DMS114 treated with DMSO at 0.1 percent for 48 hours (cell line): ENCODE measurements around the gene SLC12A1.

Source experiments
- DNase-seq: peaks from one replicate; lab custom pipeline; 2025; ENCODE audit not compliant: unreplicated experiment; lab: John Stamatoyannopoulos, UW

The SLC12A1 gene

DNA sequence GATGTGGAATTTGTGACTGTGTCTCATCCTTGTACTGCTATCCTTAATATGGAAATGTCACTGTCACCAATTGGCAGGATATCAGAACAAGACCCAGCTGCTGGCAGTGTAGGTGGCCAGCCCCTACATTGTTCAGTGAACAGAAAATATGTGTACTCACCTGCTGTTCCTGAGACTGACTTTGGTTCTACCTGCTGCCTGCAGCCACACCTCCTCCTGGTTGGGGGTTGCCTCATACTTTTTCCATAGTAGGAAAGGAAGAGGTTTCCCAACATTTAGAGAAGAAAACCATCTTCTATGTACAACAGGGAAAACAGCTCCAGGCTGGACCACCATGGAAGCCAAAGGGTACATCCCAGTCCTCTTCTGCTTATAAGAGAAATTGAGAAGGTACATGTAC is 35.9 kb downstream of the SLC12A1 start:
- DNase-seq, result no peak

DNA sequence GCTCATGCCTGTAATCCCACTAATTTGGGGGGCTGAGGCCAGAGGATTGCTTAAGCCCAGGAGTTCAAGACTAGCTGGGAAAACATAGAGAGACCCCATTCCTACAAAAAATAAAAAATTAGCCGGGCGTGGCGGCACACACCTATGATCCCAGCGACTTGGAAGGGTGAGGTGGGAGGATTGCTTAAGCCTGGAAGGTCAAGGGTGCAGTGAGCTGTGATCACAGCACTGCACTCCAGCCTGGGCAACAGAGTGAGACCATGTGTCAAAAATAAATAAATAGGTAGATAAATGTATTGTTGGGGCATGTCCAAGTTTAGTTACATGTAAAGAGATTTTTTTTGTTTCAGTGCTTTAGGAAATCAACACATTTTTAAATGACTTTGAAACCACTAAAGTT is 36.4 kb downstream of the SLC12A1 start:
- no peak for DNase-seq

GRCh38 chr15:48244921-48245320 is 38.8 kb downstream of the SLC12A1 start:
- no peak for DNase-seq

- no peak for DNase-seq
These were observed 42.3 kb downstream of the SLC12A1 start for GRCh38 chr15:48248414-48248813.

DNA sequence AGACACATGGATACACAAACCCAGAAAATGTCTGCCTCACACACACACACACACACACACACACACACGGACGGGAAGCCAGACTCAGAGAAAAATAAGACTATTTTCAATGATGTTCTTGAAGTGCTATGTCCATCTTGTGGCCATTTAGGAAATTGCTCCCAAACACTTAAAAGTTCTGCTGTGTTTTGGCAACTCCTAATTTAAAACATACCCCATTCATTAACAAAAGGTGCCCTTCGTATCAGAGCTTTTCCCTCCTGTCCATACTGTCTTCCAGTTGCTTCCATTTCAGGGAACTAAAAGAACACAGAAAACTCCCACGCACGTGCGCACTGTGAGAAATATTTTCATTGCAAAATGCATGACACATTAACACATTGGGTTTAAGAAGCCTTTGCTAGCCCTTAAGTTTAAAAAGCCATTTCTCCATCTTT is 44.6 kb downstream of the SLC12A1 start:
- peak; percentile 65 for DNase-seq

DNA sequence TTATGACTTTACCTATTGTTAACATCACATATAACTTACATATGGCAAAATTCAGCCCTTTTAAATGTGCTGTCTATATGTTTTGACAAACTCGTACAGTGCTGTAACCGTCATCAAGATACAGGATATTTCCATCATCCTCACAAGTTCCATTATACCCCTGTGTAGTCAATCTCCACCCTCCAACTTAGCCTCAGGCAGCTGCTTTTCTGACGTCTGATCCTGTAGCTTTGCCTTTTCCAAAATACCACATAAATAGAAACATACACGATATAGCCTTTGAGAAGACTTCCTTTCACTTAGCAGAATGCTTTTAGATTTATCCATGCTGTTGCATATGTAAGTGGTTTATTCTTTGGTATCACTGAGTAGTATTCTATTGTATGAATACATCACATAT is 47.1 kb downstream of the SLC12A1 start:
- no peak for DNase-seq

- no peak for DNase-seq
These were observed 59.0 kb downstream of the SLC12A1 start for GRCh38 chr15:48265135-48265534.

GRCh38 chr15:48266024-48266689 is 60.1 kb downstream of the SLC12A1 start:
- no peak for DNase-seq

GRCh38 chr15:48267766-48268165 is 61.7 kb downstream of the SLC12A1 start:
- no peak for DNase-seq

DNA sequence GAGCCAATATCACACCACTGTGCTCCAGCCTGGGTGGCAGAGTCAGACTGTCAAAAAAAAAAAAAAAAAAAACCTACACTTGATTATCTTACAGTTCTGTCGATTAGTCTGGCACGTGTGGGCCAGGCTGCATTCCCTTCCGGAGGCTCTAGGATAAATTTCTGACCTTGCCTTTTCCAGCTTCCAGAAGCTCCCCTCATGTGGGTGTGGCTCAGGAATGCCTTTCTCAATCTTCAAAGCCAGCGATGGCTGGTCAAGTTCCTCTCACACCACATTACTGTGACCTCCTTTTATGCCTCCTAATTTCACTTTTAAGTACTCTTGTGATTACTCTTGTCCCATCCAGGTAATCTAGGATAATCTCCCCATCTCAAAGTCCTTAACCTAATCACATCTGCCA is 66.9 kb downstream of the SLC12A1 start:
- no peak for DNase-seq

- no peak for DNase-seq
These were observed 72.6 kb downstream of the SLC12A1 start for GRCh38 chr15:48278666-48279065.

GRCh38 chr15:48279608-48280007 is 73.5 kb downstream of the SLC12A1 start:
- no peak for DNase-seq

DNA sequence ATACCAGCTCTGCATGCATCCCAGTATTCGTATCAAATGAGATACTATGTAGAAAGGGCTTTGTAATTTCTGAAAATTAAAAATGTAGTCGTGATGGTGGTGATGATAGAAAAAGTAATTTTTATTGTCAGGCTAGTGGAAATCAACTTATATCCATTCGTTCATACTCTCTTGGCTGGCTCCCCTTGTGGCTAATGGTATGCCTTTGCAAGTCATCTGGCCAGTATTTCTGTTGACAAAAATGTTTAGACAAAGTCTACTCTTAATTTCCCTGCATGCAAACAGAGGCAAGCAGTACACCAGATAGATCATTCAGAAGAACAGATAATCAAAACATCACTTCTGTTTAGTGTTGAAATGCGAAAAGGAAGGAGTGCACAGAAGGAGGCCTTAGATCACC is 75.6 kb downstream of the SLC12A1 start:
- no peak for DNase-seq

DNA sequence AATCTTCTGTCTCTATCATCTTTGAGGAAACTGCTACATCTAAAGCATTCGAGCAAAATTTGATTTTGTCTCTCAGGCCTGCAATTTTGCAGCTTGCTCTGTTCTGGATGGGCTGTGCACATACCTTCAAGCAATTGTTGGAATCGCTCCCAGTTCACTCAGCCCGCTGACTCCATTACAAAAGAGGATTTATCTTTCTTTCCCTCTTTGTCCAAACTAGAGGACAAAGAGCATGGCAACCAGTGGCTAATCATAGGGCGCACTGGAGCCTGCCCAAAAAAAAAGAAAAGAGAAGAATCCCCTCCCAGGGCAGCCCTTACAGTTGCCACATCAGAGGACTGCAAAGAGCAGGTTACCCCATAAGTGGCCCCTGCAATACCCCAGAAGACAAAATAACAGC is 76.1 kb downstream of the SLC12A1 start:
- DNase-seq, result no peak

DNA sequence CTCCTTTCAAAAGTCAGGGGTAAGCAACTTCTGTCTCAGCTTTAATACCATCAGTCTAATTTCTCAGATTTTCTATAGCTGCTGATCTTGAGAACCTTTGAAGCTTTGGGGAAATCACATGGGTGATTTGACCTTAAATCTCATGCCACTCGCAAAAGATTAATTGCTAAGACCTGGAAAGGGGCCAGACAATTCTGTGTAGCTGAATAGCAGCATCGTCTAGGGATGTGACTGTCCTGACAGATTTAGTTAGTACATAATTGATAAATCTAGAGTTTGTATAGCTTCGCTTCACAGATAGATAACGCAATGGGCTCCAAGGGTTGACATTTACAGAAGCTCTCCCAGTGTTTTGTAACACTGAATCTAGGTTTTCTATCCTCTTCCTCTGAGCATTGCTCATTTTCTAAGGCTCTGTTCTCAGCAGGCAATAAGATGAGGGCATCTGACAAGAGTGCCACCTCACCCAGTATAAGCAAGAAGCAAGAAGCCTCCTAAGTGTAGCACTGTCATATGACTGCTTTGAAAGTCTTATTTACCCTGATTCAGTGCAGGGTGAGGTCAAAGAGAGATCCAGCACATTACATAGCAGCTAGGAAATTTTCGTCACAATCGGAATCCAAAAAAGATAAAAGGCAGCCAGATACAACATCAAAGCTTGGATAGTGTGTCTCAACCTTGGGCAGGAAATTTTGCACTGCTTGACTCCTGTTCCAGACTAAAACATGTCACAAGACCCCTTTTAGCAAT is 77.5 kb downstream of the SLC12A1 start:
- DNase-seq, result no peak

DNA sequence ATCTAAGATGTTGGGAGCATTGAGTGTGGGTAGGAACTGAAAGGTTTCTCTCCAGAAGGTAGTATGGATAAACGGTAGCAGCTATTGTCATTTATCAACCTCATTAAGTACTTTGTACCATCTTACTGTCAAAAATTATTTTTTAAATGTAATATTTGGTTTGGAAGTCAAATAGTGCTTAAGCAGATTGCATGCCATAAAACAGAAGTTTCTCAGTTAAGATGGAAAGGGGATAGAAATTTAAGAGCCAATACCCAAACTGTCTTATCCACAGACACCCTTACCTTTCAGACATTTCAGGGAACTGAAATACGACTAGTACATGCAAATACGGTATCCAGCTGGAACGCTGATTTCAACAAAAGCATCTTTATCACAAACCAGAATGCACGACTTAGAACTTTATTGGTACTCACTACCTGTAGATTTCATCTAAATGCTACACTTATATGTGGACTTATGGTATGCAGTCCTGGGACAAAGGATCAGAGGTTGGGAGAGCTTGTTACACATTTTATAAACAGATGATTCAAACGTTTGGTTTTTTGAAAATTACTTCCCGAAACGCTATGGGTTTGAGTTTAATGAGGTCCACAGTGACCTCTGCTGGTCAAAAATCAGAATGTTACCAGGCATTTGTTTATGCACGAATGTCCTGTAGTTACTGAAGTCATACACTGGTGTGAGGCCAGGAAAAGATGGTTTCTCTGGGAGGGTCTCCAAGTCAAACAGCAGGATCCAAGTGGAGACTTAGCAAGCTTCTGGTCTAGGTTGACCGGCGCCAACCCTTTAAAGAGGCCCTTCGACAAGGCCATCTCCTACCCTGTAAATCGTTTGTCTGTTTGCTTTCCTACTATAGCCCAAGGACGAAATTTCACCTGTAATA is 79.5 kb downstream of the SLC12A1 start:
- DNase-seq, result peak; percentile 68

- no peak for DNase-seq
These were observed 83.5 kb downstream of the SLC12A1 start for GRCh38 chr15:48289628-48290027.

GRCh38 chr15:48292458-48292857 is 86.4 kb downstream of the SLC12A1 start:
- no peak for DNase-seq

DNA sequence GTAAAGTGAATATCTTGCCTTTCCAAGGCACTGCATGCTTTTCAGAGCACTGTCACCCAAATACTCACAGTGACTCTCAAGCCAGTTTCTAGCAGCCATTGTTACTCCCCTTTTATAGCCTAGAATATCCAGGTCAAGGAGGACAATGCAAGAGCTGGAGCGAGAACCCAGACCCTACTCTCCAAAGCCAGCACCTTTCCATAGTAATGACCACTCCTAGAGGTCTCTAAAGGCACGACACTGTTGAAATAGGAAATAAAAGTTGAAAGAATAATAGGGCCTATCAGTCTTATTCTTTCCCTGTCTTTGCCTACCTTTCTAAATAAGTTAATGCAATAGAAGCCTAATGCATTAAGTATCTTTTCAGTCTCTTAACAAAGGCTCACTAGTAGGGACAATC is 91.6 kb downstream of the SLC12A1 start:
- DNase-seq, result no peak

DNA sequence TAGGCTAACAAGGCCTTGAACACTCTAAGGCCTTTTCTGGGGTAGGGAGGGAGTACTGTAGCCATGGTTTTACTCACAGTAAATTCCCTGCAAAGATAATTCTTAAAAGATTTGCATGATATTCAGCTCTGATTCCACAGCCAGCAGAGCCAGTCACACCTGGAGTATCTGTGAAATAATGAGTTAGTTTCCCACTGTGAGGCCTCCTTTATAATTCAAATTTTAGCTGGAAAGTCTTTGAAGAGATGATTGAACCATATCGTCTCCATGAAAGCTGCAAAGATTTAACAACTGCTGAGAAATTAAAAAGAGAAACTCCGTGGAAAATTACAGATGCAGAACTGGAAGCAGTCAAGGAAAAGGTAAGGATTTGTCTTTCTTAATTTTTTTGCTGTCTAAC is 92.8 kb downstream of the SLC12A1 start:
- DNase-seq, result no peak

- no peak for DNase-seq
These were observed 93.9 kb downstream of the SLC12A1 start for GRCh38 chr15:48300038-48300437.

- DNase-seq, result no peak
These were observed 98.3 kb downstream of the SLC12A1 start for GRCh38 chr15:48304398-48304797.
